Effector memory CD8-positive, alpha-beta T cell (primary cell): Measurements from ENCODE around the gene EXT2.
A peak's percentile ranks its signal among the peaks of the same experiment; 100 is the strongest.

Experiments
- ATAC-seq: fragments of 150-1000 bp; cut with Tn5 transposase; replicated peaks from 2 replicates; pipeline ENCODE4 v1.10.0; 2021; ENCODE audit warnings: mild to moderate bottlenecking, moderate library complexity
- DNase-seq, 3 experiments: peaks; one replicate each; pipeline ENCODE4 v3.0.0; 2021
- H3K27ac Mint-ChIP-seq, 2 donors: one replicate each; pipeline ENCODE4 v1.8.0; 2022; ENCODE audit warnings: mild to moderate bottlenecking in 2 of 2, mixed read lengths in 2 of 2, moderate library complexity in 2 of 2
- H3K27me3 Mint-ChIP-seq, 2 donors: one replicate each; pipeline ENCODE4 v1.8.0; 2022; ENCODE audit warnings: mixed read lengths in 2 of 2
- H3K36me3 Mint-ChIP-seq: one replicate; pipeline ENCODE4 v1.8.0; 2022; ENCODE audit warnings: mild to moderate bottlenecking, moderate library complexity, mixed read lengths; ENCODE audit not compliant: insufficient read depth
- H3K4me1 Mint-ChIP-seq, 2 donors: one replicate each; pipeline ENCODE4 v1.8.0; 2022; ENCODE audit warnings: low read depth in 2 of 2, mixed read lengths in 2 of 2
- H3K4me3 Mint-ChIP-seq, 2 donors: one replicate each; pipeline ENCODE4 v1.8.0; 2022; ENCODE audit warnings: mild to moderate bottlenecking in 2 of 2, mixed read lengths in 2 of 2, moderate library complexity in 2 of 2
- H3K9me3 Mint-ChIP-seq, 2 donors: one replicate each; pipeline ENCODE4 v1.8.0; 2022; ENCODE audit warnings: mixed read lengths in 2 of 2
- total RNA-seq, 9 experiments: gene quantifications; one replicate each; lab custom pipeline; 2026; lab: John Stamatoyannopoulos, UW

The EXT2 gene
- 56.4 to 91.4 (median 74.4) reads per million in 9 experiments for total RNA-seq

DNA sequence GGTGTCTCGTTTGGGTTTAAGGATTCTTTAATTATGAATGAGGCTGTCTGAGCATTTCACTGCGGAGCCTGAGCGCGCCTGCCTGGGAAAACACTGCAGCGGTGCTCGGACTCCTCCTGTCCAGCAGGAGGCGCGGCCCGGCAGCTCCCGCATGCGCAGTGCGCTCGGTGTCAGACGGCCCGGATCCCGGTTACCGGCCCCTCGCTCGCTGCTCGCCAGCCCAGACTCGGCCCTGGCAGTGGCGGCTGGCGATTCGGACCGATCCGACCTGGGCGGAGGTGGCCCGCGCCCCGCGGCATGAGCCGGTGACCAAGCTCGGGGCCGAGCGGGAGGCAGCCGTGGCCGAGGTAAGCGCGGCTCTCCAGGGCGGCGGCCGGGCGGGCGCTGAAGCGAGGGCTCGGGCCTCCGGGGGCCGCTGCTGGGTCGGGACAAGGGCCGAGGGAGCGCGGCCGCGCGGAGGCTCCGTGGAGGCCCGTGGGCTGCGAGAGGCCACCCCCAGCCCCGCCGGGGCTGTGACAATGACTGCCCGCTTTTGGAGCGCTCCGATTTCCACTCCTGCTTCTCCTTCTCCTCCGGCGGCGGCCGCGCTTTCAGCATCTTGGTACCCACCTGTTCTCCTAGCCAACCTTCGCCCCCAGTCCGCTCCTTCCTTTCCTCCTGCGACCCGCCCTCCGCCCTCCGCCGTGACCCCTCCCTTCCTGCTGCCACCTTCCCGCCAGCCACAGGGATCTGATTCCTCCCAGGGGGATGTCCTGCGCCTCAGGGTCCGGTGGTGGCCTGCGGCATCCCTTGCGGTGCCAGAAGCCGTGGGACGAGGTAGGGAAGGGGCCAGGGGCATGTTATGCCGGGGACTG lies at the start of gene EXT2:
Gene EXT2, plus strand, starts transcription at position 173 of the 854 bp plus-strand sequence. CDS start 12,035 bp downstream, outside the sequence.
- Mint-ChIP-seq H3K36me3 (no peaks in the 10 kb centered on the region), H3K27ac (peak within 1 kb of the TSS; percentile 68 to 77), H3K4me1 (peaks cover 29% of the 10 kb centered on the region in 2 donors), H3K9me3 (no peaks in the 10 kb centered on the region), H3K27me3 (no peaks in the 10 kb centered on the region), H3K4me3 (peak within 1 kb of the TSS; percentile 81)
- ATAC-seq = peak; percentile 94
- DNase-seq = peak; percentile 78 to 83 (median 81)

DNA sequence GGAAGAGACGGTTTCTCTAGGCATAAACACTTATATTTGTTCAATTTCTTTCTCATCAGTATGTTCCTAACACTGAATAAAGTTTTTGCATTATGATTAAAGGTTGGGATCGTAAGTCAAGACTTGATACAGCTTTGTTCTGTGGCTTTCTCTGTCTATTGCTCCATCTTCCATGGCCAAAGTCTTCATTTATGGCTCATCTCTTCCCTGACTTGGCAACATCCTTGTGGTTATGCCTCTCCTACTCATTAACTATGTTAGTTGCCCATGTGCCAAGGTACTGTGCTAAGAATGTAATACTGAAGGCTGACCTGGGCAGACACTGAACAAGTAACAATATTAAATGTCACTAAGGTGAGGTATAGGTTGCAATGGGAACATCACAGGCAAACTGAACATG lies 49.3 kb upstream of the EXT2 start:
- no peak for DNase-seq
- H3K4me1 Mint-ChIP-seq = no peaks in the 10 kb centered on the region
- H3K27ac Mint-ChIP-seq = no peak overlapping the region

DNA sequence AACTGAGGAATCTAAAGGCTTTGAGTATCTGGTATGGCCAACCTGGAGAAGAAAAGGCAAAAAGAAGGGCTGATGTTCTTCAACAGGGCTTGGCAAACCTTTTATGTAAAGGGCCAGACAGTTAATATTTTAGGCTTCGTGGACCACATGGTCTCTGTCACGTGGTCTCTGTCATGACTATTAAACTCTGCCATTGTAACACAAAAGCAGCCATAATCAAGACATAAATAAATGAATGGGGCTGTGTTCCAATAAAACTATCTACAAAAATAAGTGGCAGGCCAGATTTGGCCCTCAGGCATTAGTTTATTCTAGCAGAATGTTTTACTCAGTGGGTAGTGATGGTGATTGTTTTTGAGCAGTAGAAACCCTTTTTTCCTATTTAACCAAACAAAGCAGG lies 48.2 kb upstream of the EXT2 start:
- Mint-ChIP-seq H3K4me1 (no peaks in the 10 kb centered on the region), H3K27me3 (peaks cover 16 to 36% of the 10 kb centered on the region in 2 donors), H3K36me3 (no peaks in the 10 kb centered on the region), H3K9me3 (no peaks in the 10 kb centered on the region), H3K4me3 (no peak overlapping the region), H3K27ac (no peak overlapping the region)
- ATAC-seq (no peak), DNase-seq (no peak)

More for the DNA sequence above, 49.3 kb upstream of the EXT2 start:
- Mint-ChIP-seq H3K36me3 (no peaks in the 10 kb centered on the region), H3K27me3 (peaks cover 16 to 27% of the 10 kb centered on the region in 2 donors), H3K9me3 (no peaks in the 10 kb centered on the region), H3K4me3 (no peak overlapping the region)
- no peak for ATAC-seq

GRCh38 chr11:44047931-44048431 lies 47.5 kb upstream of the EXT2 start, which contains the start of gene ACCSL:
TSS of gene ACCSL (plus strand) at chr11:44047981. CDS start at chr11:44048037, 56 bp downstream.
- peaks cover 16 to 36% of the 10 kb centered on the region in 2 donors for H3K27me3 Mint-ChIP-seq
- no peaks in the 10 kb centered on the region for H3K36me3 Mint-ChIP-seq
- no peak within 1 kb of the TSS for H3K4me3 Mint-ChIP-seq
- no peak within 1 kb of the TSS for H3K27ac Mint-ChIP-seq
- DNase-seq (no peak), ATAC-seq (no peak)
- H3K4me1 Mint-ChIP-seq = no peaks in the 10 kb centered on the region
- no peaks in the 10 kb centered on the region for H3K9me3 Mint-ChIP-seq

DNA sequence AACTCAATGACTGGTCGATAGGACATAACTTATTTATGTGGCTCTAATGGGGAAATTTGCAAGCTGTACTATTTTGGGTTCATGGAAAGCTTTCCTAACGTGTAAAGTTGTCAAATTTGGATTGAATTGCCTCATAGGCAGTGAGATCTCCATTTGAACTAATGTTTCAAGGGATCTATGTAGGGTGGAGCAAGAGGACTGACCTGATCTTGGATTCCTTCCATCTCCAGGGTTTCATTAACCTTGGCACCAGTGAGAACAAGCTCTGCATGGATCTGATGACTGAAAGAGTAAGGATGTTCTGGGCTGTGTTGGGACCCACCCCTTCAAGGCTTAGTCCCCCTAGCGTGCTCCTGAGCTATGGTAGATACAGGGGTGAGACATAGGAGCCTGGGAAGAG lies 45.6 kb upstream of the EXT2 start:
- H3K9me3 Mint-ChIP-seq = no peaks in the 10 kb centered on the region
- DNase-seq (no peak), ATAC-seq (no peak)
- H3K27ac Mint-ChIP-seq = no peak overlapping the region
- H3K27me3 Mint-ChIP-seq = peaks cover 16 to 36% of the 10 kb centered on the region in 2 donors
- H3K4me3 Mint-ChIP-seq = no peak overlapping the region
- no peaks in the 10 kb centered on the region for H3K4me1 Mint-ChIP-seq
- no peaks in the 10 kb centered on the region for H3K36me3 Mint-ChIP-seq

DNA sequence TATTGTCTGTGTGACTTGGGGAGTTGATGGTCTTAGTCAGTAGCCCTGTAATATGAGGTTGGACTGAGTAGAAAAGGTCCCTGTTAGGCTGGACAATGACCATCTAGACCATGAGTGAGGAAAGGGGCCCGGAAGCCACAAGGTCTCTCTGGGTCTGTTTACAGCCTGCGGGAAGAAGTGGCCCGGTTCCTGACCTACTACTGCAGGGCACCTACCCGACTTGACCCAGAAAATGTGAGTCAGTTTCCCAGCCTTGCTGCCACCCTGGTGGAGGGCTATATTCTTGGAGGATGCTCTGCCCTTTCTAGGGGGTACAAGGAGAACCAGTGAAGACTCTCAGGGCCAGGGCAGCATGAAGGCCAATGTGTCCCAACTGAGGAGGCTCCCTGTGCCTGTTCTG lies 44.3 kb upstream of the EXT2 start:
- Mint-ChIP-seq H3K36me3 (no peaks in the 10 kb centered on the region), H3K27me3 (peaks cover 16 to 29% of the 10 kb centered on the region in 2 donors), H3K9me3 (no peaks in the 10 kb centered on the region), H3K4me3 (no peak overlapping the region), H3K4me1 (no peaks in the 10 kb centered on the region), H3K27ac (no peak overlapping the region)
- DNase-seq = no peak
- ATAC-seq = no peak

GRCh38 chr11:44057340-44057739 lies 38.1 kb upstream of the EXT2 start:
- Mint-ChIP-seq H3K27me3 (no peaks in the 10 kb centered on the region), H3K4me1 (no peaks in the 10 kb centered on the region), H3K36me3 (no peaks in the 10 kb centered on the region), H3K27ac (no peak overlapping the region), H3K4me3 (no peak overlapping the region), H3K9me3 (no peaks in the 10 kb centered on the region)
- ATAC-seq (no peak), DNase-seq (no peak)

- no peak overlapping the region for H3K4me3 Mint-ChIP-seq
- no peaks in the 10 kb centered on the region for H3K27me3 Mint-ChIP-seq
- no peaks in the 10 kb centered on the region for H3K36me3 Mint-ChIP-seq
- DNase-seq (no peak), ATAC-seq (no peak)
- no peaks in the 10 kb centered on the region for H3K9me3 Mint-ChIP-seq
- no peaks in the 10 kb centered on the region for H3K4me1 Mint-ChIP-seq
- H3K27ac Mint-ChIP-seq = no peak overlapping the region
Observed at GRCh38 chr11:44058275-44058674, 37.2 kb upstream of the EXT2 start.

- H3K9me3 Mint-ChIP-seq = no peaks in the 10 kb centered on the region
- ATAC-seq = no peak
- peak overlapping the region; percentile 90 to 91 for H3K4me3 Mint-ChIP-seq
- peaks cover 16% of the 10 kb centered on the region for H3K36me3 Mint-ChIP-seq
- peak overlapping the region; percentile 94 to 95 for H3K27ac Mint-ChIP-seq
- peaks cover 17 to 25% of the 10 kb centered on the region in 2 donors for H3K4me1 Mint-ChIP-seq
- no peaks in the 10 kb centered on the region for H3K27me3 Mint-ChIP-seq
- no peak for DNase-seq
Observed at GRCh38 chr11:44065161-44065661, 30.3 kb upstream of the EXT2 start.

GRCh38 chr11:44065841-44066731 lies 29.4 kb upstream of the EXT2 start, which contains the start of gene ACCS:
TSS of gene ACCS (plus strand) at chr11:44066270. CDS start at chr11:44067628, 1,358 bp downstream.
- DNase-seq = peak; percentile 92 to 93 (median 92)
- Mint-ChIP-seq H3K36me3 (peaks cover 16% of the 10 kb centered on the region), H3K27ac (peak within 1 kb of the TSS; percentile 94 to 95), H3K9me3 (no peaks in the 10 kb centered on the region), H3K4me3 (peak within 1 kb of the TSS; percentile 90 to 91), H3K27me3 (no peaks in the 10 kb centered on the region), H3K4me1 (peaks cover 17 to 25% of the 10 kb centered on the region in 2 donors)
- ATAC-seq = peak; percentile 94

GRCh38 chr11:44066732-44067141 lies 28.7 kb upstream of the EXT2 start:
- H3K4me1 Mint-ChIP-seq = peaks cover 17 to 25% of the 10 kb centered on the region in 2 donors
- peak overlapping the region; percentile 90 to 91 for H3K4me3 Mint-ChIP-seq
- no peaks in the 10 kb centered on the region for H3K9me3 Mint-ChIP-seq
- ATAC-seq (no peak), DNase-seq (no peak)
- H3K27me3 Mint-ChIP-seq = no peaks in the 10 kb centered on the region
- peaks cover 16% of the 10 kb centered on the region for H3K36me3 Mint-ChIP-seq
- peak overlapping the region; percentile 94 to 95 for H3K27ac Mint-ChIP-seq

DNA sequence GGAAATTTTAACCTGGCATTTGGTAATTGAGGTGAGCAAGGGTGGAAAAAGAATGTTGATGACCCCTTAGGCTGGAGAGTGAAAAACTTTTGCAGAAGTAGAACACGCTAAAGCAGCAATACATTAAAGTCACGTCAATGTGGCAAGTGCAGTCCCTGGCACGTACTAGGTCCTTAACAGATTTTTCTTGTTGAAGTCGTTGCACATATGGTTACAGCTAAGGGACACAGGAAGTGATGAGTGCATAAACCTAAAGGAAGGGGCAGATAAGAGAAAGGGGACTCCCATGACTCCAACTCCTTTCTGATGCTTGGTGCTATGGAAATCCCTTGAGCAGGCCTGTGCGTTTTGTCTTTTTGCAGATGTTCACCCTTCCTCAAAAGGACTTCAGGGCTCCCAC lies 28.2 kb upstream of the EXT2 start:
- peaks cover 17 to 25% of the 10 kb centered on the region in 2 donors for H3K4me1 Mint-ChIP-seq
- H3K9me3 Mint-ChIP-seq = no peaks in the 10 kb centered on the region

DNA sequence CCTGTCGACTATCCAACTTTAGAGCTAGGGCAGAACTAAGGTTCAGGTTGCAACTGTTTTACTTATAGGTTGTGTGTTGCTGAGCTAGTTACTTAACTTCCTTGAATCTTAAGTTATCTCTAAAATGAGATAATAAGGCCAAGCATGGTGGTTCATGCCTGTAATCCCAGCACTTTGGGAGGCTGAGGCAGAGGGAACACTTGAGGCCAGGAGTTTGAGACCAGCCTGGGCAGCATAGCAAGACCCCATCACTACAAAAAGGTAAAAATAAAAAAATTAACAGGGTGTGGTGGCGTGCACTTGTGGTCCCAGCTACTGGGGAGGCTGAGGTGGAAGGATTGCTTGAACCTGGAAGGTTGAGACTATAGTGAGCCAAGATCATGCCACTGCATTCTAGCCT lies 27.3 kb upstream of the EXT2 start:
- Mint-ChIP-seq H3K4me1 (peaks cover 17 to 25% of the 10 kb centered on the region in 2 donors), H3K4me3 (no peak overlapping the region), H3K27me3 (no peaks in the 10 kb centered on the region), H3K27ac (peak overlapping the region; percentile 46 to 47), H3K9me3 (no peaks in the 10 kb centered on the region), H3K36me3 (peaks cover 16% of the 10 kb centered on the region)
- ATAC-seq (no peak), DNase-seq (no peak)

More for the DNA sequence above, 28.2 kb upstream of the EXT2 start:
- H3K27me3 Mint-ChIP-seq = no peaks in the 10 kb centered on the region
- peak overlapping the region in 1 of 2 donors; percentile 95 for H3K27ac Mint-ChIP-seq
- no peak for ATAC-seq
- H3K4me3 Mint-ChIP-seq = peak overlapping the region; percentile 90 to 91
- H3K36me3 Mint-ChIP-seq = peaks cover 16% of the 10 kb centered on the region
- DNase-seq = no peak
